K562 (cell line): ENCODE results near the gene MAPRE2. TPM values are rescaled to one million over a fixed set of nuclear protein-coding genes. Genes with fewer than 3 reads are reported as not detected.

ENCODE experiments used
- ATAC-seq: fragments of 200-7000 bp; cut with Tn5 transposase; 3 replicates; pipeline ENCODE4 v1.9.1; 2020; ENCODE audit warnings: moderate library complexity
- BruUV-seq: library from RNA; stranded (reverse); fragments of 400-500 nt; replicated peaks from 2 replicates; lab custom pipeline; 2021; lab: Mats Ljungman, UMichigan
- CTCF ChIA-PET: fragments of 300-600 bp; formaldehyde crosslinking; extraction: SDS; loops from one replicate; lab custom pipeline; 2021; ENCODE audit warnings: low intra/inter-chr PET ratio; lab: Yijun Ruan, JAX
- POLR2A ChIA-PET: fragments of 300-600, 350-650 bp; sonication (Branson Sonifier 250); formaldehyde crosslinking; extraction: SDS; loops from one replicate; lab custom pipeline; 2021; ENCODE audit warnings: antibody characterized with exemption, inconsistent platforms; lab: Yijun Ruan, JAX
- DNase-seq, 4 experiments: peaks; one replicate each; pipeline versions ENCODE4 v3.0.0 to v3.0.0-alpha.2; 2011 to 2018; ENCODE audit warnings: low spot score in 3 of 4, mixed read lengths in 3 of 4; ENCODE audit errors: extremely low read depth in 1 of 4
- FAIRE-seq: peaks from 2 replicates; lab custom pipeline; 2011; peaks lifted over from hg19 to GRCh38; lab: Jason Lieb, UNC
- H2AFZ ChIP-seq: 2 replicates; pipeline ENCODE4 v1.6.0; 2011; ENCODE audit warnings: low read depth, low read length, control low read depth, inconsistent platforms
- H3K27ac ChIP-seq: fragments of 200-600 bp; 3 replicates; pipeline ENCODE4 v1.8.0; 2011; ENCODE audit warnings: low read depth, mild to moderate bottlenecking, control low read depth, inconsistent platforms, low read length, moderate library complexity, mixed read lengths; ENCODE audit errors: extremely low read depth
- H3K27me3 ChIP-seq, 2 experiments: fragments of 300-600 bp in 1 of 2; 2 replicates in 1 of 2; 3 replicates in 1 of 2; pipeline versions ENCODE4 v1.6.0 to v1.8.0; 2011; ENCODE audit warnings: inconsistent platforms in 2 of 2, low read length in 2 of 2, mild to moderate bottlenecking in 1 of 2, mixed read lengths in 1 of 2, moderate library complexity in 1 of 2; ENCODE audit not compliant: control insufficient read depth in 2 of 2, insufficient read depth in 2 of 2
- H3K36me3 ChIP-seq: fragments of 300-600 bp; 3 replicates; pipeline ENCODE4 v1.8.0; 2011; ENCODE audit warnings: mild to moderate bottlenecking, low read length, inconsistent platforms; ENCODE audit not compliant: control insufficient read depth, insufficient read depth
- H3K4me1 ChIP-seq, 2 experiments: fragments of 200-600 bp in 1 of 2; replicated peaks in 1 of 2; 2 replicates in 1 of 2; 3 replicates in 1 of 2; pipeline versions ENCODE4 v1.5.1 to v1.8.0; 2011; ENCODE audit warnings: inconsistent platforms in 2 of 2, low read length in 2 of 2, mild to moderate bottlenecking in 1 of 2, mixed read lengths in 1 of 2, moderate library complexity in 1 of 2; ENCODE audit not compliant: control insufficient read depth in 2 of 2, insufficient read depth in 2 of 2
- H3K4me2 ChIP-seq: 2 replicates; pipeline ENCODE4 v1.6.1; 2011; ENCODE audit warnings: low read length, control low read depth, inconsistent platforms, mixed read lengths; ENCODE audit not compliant: insufficient read depth
- H3K4me3 ChIP-seq: fragments of 200-600 bp; sonication (generic), shearing (Covaris generic); 2 replicates; pipeline ENCODE4 v1.5.1; 2016; ENCODE audit warnings: control low read depth, inconsistent platforms
- H3K79me2 ChIP-seq: fragments of 200-600 bp; 3 replicates; pipeline ENCODE4 v1.8.0; 2011; ENCODE audit warnings: low read length, inconsistent platforms; ENCODE audit not compliant: control insufficient read depth, insufficient read depth
- H3K9ac ChIP-seq, 2 experiments: 2 replicates each; pipeline versions ENCODE4 v1.6.0 to v1.6.1; 2011; ENCODE audit warnings: low read depth in 2 of 2, low read length in 2 of 2, control low read depth in 1 of 2, inconsistent platforms in 1 of 2, mild to moderate bottlenecking in 1 of 2, mixed read lengths in 1 of 2; ENCODE audit not compliant: insufficient read depth in 1 of 2
- H3K9me1 ChIP-seq: one replicate; pipeline ENCODE4 v1.6.0; 2011; ENCODE audit warnings: inconsistent platforms, mild to moderate bottlenecking, low read length, moderate library complexity; ENCODE audit not compliant: control insufficient read depth, insufficient read depth
- H3K9me3 ChIP-seq: replicated peaks from 2 replicates; pipeline ENCODE4 v1.5.1; 2011; ENCODE audit warnings: low read depth, low read length, inconsistent platforms; ENCODE audit not compliant: control insufficient read depth, insufficient read depth
- H4K20me1 ChIP-seq: replicated peaks from 2 replicates; pipeline ENCODE4 v1.6.1; 2011; ENCODE audit warnings: low read length, inconsistent platforms, mixed read lengths; ENCODE audit not compliant: control insufficient read depth, insufficient read depth
- C11orf30 ChIP-seq: fragments of 450-650 bp; IDR thresholded peaks from 2 replicates; pipeline ENCODE4 v1.6.1; 2016; ENCODE audit warnings: low read depth, mild to moderate bottlenecking
- ERF ChIP-seq: fragments of 450-650 bp; formaldehyde crosslinking; IDR thresholded peaks from 2 replicates; pipeline ENCODE4 v1.4.0; 2020; ENCODE audit warnings: mild to moderate bottlenecking, mixed read lengths
- MAFF ChIP-seq: IDR thresholded peaks from 2 replicates; pipeline ENCODE4 v1.6.1; 2012; ENCODE audit warnings: low read length, improper control_type of control experiment
- MAFG ChIP-seq: fragments of 450-650 bp; conservative IDR thresholded peaks from 2 replicates; pipeline ENCODE4 v1.6.1; 2016; ENCODE audit warnings: missing genetic modification characterization, missing compliant biosample characterization
- MAFK ChIP-seq: IDR thresholded peaks from 2 replicates; pipeline ENCODE4 v1.6.1; 2011; ENCODE audit warnings: low read length, improper control_type of control experiment
- MECOM ChIP-seq: fragments of 250-450 bp; sonication (Bioruptor Pico); IDR thresholded peaks from 2 replicates; pipeline ENCODE4 v1.8.0; 2022; ENCODE audit warnings: inconsistent platforms
- RAD21 ChIP-seq, 2 experiments: fragments of 250-450 bp in 1 of 2; fragments of 450-650 bp in 1 of 2; sonication (Bioruptor Pico) in 1 of 2; formaldehyde crosslinking in 1 of 2; IDR thresholded peaks in 1 of 2; conservative IDR thresholded peaks in 1 of 2; 2 replicates each; pipeline versions ENCODE4 v1.4.0 to v1.8.0; 2020 to 2022; ENCODE audit warnings: mild to moderate bottlenecking in 2 of 2, moderate library complexity in 1 of 2
- SAFB ChIP-seq: fragments of 200-400 bp; formaldehyde crosslinking; IDR thresholded peaks from 2 replicates; pipeline ENCODE4 v1.6.1; 2017; ENCODE audit warnings: low read depth, low read length, borderline replicate concordance
- ZNF311 ChIP-seq: fragments of 250-450 bp; sonication (Bioruptor Pico); IDR thresholded peaks from 2 replicates; pipeline ENCODE4 v1.4.0; 2020; ENCODE audit warnings: mild to moderate bottlenecking, moderate library complexity
- ZNF316 ChIP-seq: fragments of 450-650 bp; IDR thresholded peaks from 2 replicates; pipeline ENCODE4 v1.6.1; 2016
- WGBS: fragments of 100-300 bp; shearing (Covaris generic); methylation state at CpG from one replicate; pipeline ENCODE4 v1.1.6; 2016; ENCODE audit warnings: low coverage, mixed read lengths; ENCODE audit not compliant: insufficient coverage; ENCODE audit errors: missing lambda C conversion rate; 5-methylcytosine and 5-hydroxymethylcytosine counted together
- in situ Hi-C: fragments of 300-500 bp; cut with MboI; formaldehyde crosslinking; loops from 4 replicates; pipeline ENCODE4 v1.15.0; 2018; ENCODE audit warnings: inconsistent platforms, mixed read lengths
- intact Hi-C: fragments of 100-400 bp; cut with micrococcal nuclease; formaldehyde crosslinking; loops from 2 replicates; pipeline ENCODE4 v1.14.2; 2022
- polyA plus RNA-seq, 8 experiments: library from polyadenylated mRNA; depleted of rRNA in 4 of 8; stranded (reverse) in 5 of 8; unstranded in 3 of 8; fragments of >200 nt; fragmentation: Nextera tagmentation in 2 of 8; fragmentation: Illumina TruSeq in 1 of 8; extraction: Ambion mirVana in 2 of 8; extraction: Trizol in 1 of 8; gene quantifications; 2 replicates each; pipeline versions ENCODE4 v1.2.1 to v1.2.3, GENCODE V29; 2011 to 2014; ENCODE audit warnings: inconsistent platforms in 1 of 8, missing spikeins in 1 of 8
- total RNA-seq, 7 experiments: library from RNA; depleted of rRNA in 6 of 7; stranded (reverse); fragments of >200 nt in 6 of 7; fragmentation: Illumina TruSeq in 2 of 7; extraction: Trizol in 2 of 7; gene quantifications; 2 replicates each; pipeline versions ENCODE4 v1.2.1 to v1.2.3, GENCODE V29; 2011 to 2021; ENCODE audit warnings: low replicate concordance in 1 of 7
- TF ChIP-seq, protein P1 (sequence below), 2 experiments: fragments of 150-350 bp in 1 of 2; IDR thresholded peaks; 2 replicates each; pipeline ENCODE4 v1.6.1; 2012 to 2016; ENCODE audit warnings: low read depth in 2 of 2, low read length in 2 of 2, mild to moderate bottlenecking in 1 of 2, moderate library complexity in 1 of 2

Gene MAPRE2
- total and polyA plus RNA-seq, 9 of the 15 experiments (the other 6 are each of a cell fraction or from before 2014, with no cell fraction given) = 32.3 to 70.7 (median 40.7) TPM

DNA sequence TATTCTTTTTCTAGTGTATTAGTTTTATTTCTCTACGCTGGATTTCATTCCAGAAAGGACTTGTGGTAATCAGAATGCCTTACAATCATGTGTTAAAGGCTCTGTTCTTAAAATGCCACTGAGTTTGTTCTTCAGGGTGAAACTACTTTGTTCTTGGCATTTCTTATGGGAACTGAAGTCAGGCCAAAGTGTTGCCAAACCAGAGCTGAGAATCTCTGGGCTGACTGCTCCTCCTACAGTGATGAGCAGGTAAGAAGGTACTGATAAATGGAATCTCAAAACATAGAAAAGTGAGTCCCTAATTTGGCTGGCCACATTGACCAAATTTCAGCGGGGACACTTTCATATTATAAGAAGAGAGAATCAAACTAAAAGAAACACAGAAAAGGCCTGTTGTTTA lies 144.6 kb downstream of the MAPRE2 start:
- TF ChIP-seq ZNF311 (CRISPR knock-in tag) = no peak
- TF ChIP-seq RAD21 (CRISPR knock-in tag; conservative IDR thresholded peaks at IDR 0.05 in 1 of 2, IDR thresholded peaks at IDR 0.05 in 1 of 2) = peak in 1 of 2 experiments; percentile 33; a peak in 2 of 4 replicates
- no peak for TF ChIP-seq ERF (CRISPR knock-in tag)
- Histone ChIP-seq H3K9ac (no peak overlapping the region), H3K9me1 (no peaks in the 10 kb centered on the region), H3K4me2 (no peak overlapping the region), H3K4me1 (peaks cover 0 to 2% of the 10 kb centered on the region in 2 experiments; a peak in 1 of 5 replicates), H3K27me3 (no peaks in the 10 kb centered on the region), H2AFZ (no peak overlapping the region), H3K9me3 (no peaks in the 10 kb centered on the region), H3K4me3 (no peak overlapping the region), H4K20me1 (no peaks in the 10 kb centered on the region), H3K79me2 (no peaks in the 10 kb centered on the region), H3K36me3 (no peaks in the 10 kb centered on the region), H3K27ac (no peak overlapping the region)
- no TSS peak for BruUV-seq
- ChIA-PET POLR2A (interaction anchor here (1.0 to 1.4 kb wide), 3 partner anchors 8 to 16 kb away, joined by 3 to 4 read pairs (median 3); no protein-coding TSS in a partner anchor), CTCF (no interaction called here)
- intact Hi-C loops = no loop called here
- in situ Hi-C loops = no loop called here
- no peak for FAIRE-seq
- ATAC-seq = 0 out of 3 replicates have a peak, but pooled peaks have one; percentile 17
- no peak for DNase-seq
- WGBS = 24% methylated on average over 2 of the region's 2 CpGs

DNA sequence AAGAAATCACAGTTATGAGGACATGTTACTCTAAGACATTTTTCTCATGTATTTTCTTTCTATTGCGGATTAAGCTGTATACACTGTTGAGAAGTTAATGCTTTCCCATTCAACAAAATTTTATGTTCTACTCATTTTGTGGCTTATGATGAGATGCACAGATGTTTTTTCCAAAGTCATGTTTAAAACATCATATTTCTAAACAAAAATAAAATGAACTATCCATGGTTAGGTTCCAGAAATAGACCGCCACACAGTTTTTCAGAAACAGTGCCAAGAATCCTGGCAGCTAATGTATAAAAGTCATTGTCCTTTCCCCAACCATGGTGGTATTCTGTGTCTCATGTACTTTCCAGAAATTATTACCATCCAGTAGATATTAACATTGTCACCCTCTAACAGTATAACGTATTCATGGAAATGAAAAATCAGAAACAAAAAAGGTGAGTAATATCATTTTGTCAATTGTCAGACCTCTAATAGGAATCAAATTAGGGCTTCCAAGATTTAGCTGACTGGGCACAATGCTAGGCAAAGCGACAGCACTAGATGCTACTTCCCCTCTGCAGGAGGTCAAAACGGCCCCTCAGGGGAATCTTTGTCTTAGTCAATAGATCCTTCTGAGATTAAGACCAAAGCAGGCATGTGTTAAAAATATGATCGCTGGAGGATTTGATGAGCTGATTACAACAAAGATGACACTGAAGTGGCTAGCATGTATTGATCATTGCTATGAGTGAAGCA lies 145.2 kb downstream of the MAPRE2 start:
- POLR2A ChIA-PET = interaction anchor here (1.0 to 1.4 kb wide), 2 partner anchors 9 to 15 kb away, joined by 3 to 4 read pairs; no protein-coding TSS in a partner anchor
- BruUV-seq = no TSS peak
- intact Hi-C loops = no loop called here

More for the DNA sequence above, 145.2 kb downstream of the MAPRE2 start:
- Histone ChIP-seq H3K4me1 (peaks cover 0 to 2% of the 10 kb centered on the region in 2 experiments; a peak in 1 of 5 replicates), H3K79me2 (no peaks in the 10 kb centered on the region)
- peak; percentile 82 for TF ChIP-seq MAFK
- TF ChIP-seq C11orf30 = peak; percentile 81
- TF ChIP-seq MAFG (tag) = peak; percentile 84
- TF ChIP-seq MECOM (CRISPR knock-in tag) = no peak
- TF ChIP-seq ZNF316 = peak; percentile 86
- TF ChIP-seq, protein P1, sequence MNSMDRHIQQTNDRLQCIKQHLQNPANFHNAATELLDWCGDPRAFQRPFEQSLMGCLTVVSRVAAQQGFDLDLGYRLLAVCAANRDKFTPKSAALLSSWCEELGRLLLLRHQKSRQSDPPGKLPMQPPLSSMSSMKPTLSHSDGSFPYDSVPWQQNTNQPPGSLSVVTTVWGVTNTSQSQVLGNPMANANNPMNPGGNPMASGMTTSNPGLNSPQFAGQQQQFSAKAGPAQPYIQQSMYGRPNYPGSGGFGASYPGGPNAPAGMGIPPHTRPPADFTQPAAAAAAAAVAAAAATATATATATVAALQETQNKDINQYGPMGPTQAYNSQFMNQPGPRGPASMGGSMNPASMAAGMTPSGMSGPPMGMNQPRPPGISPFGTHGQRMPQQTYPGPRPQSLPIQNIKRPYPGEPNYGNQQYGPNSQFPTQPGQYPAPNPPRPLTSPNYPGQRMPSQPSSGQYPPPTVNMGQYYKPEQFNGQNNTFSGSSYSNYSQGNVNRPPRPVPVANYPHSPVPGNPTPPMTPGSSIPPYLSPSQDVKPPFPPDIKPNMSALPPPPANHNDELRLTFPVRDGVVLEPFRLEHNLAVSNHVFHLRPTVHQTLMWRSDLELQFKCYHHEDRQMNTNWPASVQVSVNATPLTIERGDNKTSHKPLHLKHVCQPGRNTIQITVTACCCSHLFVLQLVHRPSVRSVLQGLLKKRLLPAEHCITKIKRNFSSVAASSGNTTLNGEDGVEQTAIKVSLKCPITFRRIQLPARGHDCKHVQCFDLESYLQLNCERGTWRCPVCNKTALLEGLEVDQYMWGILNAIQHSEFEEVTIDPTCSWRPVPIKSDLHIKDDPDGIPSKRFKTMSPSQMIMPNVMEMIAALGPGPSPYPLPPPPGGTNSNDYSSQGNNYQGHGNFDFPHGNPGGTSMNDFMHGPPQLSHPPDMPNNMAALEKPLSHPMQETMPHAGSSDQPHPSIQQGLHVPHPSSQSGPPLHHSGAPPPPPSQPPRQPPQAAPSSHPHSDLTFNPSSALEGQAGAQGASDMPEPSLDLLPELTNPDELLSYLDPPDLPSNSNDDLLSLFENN (IDR thresholded peaks at IDR 0.05; ENCODE audit: low read depth in 2 of 2, low read length in 2 of 2) = no peak
- TF ChIP-seq SAFB = no peak
- peak; percentile 80 for TF ChIP-seq MAFF
- TF ChIP-seq, all 486 proteins: peak for 5
- Histone ChIP-seq H4K20me1 (no peaks in the 10 kb centered on the region), H3K4me3 (no peak overlapping the region), H3K27ac (no peak overlapping the region), H3K9ac (no peak overlapping the region), H3K9me1 (no peaks in the 10 kb centered on the region), H3K9me3 (no peaks in the 10 kb centered on the region), H3K27me3 (no peaks in the 10 kb centered on the region), H3K36me3 (no peaks in the 10 kb centered on the region), H3K4me2 (no peak overlapping the region), H2AFZ (no peak overlapping the region)
- FAIRE-seq = no peak
- WGBS = 26% methylated on average over 6 of the region's 6 CpGs
- DNase-seq = no peak
- ATAC-seq = no peak
- in situ Hi-C loops = no loop called here
- CTCF ChIA-PET = interaction anchor here (0.6 kb wide), 1 partner anchor 104 kb away, joined by 4 read pairs; no protein-coding TSS in a partner anchor
